K562 (cell line): Measurements from ENCODE around the gene CEP72.

Experiments used
- BCLAF1 ChIP-seq, 2 experiments: fragments of 450-650 bp in 1 of 2; IDR thresholded peaks; 2 replicates each; pipeline ENCODE4 v1.6.1; 2011 to 2017; ENCODE audit warnings: low read depth in 2 of 2, antibody characterized with exemption in 1 of 2, borderline replicate concordance in 1 of 2, low read length in 1 of 2, mild to moderate bottlenecking in 1 of 2, mixed read lengths in 1 of 2; ENCODE audit not compliant: control insufficient read depth in 1 of 2
- BHLHE40 ChIP-seq: IDR thresholded peaks from 2 replicates; pipeline ENCODE4 v1.6.1; 2011; ENCODE audit warnings: low read length, improper control_type of control experiment
- EHMT2 ChIP-seq: fragments of 450-650 bp; IDR thresholded peaks from 2 replicates; pipeline ENCODE4 v1.6.1; 2018; ENCODE audit warnings: antibody characterized with exemption
- FOXA3 ChIP-seq, 2 experiments: fragments of 450-650 bp in 1 of 2; sonication (generic) in 1 of 2; formaldehyde crosslinking; IDR thresholded peaks in 1 of 2; conservative IDR thresholded peaks in 1 of 2; 2 replicates each; pipeline versions ENCODE4 v1.4.0 to v1.8.0; 2020 to 2022; ENCODE audit warnings: mild to moderate bottlenecking in 2 of 2, missing genetic modification reagents in 1 of 2
- MAFF ChIP-seq: IDR thresholded peaks from 2 replicates; pipeline ENCODE4 v1.6.1; 2012; ENCODE audit warnings: low read length, improper control_type of control experiment
- NFIC ChIP-seq: fragments of 450-650 bp; IDR thresholded peaks from 2 replicates; pipeline ENCODE4 v1.6.1; 2017; ENCODE audit warnings: mild to moderate bottlenecking, inconsistent platforms
- TOE1 ChIP-seq, 2 experiments: fragments of 450-650 bp in 1 of 2; sonication (generic) in 1 of 2; formaldehyde crosslinking in 1 of 2; IDR thresholded peaks; 2 replicates each; pipeline versions ENCODE4 v1.7.1 to v1.8.0; 2016 to 2022; ENCODE audit warnings: borderline replicate concordance in 2 of 2, mild to moderate bottlenecking in 2 of 2, antibody characterized with exemption in 1 of 2, inconsistent platforms in 1 of 2, low read depth in 1 of 2, missing genetic modification reagents in 1 of 2, moderate library complexity in 1 of 2
- TF ChIP-seq, protein P1 (sequence below): sonication (generic); formaldehyde crosslinking; IDR thresholded peaks from 2 replicates; pipeline ENCODE4 v1.8.1; 2023; ENCODE audit warnings: mild to moderate bottlenecking, missing genetic modification reagents

DNA sequence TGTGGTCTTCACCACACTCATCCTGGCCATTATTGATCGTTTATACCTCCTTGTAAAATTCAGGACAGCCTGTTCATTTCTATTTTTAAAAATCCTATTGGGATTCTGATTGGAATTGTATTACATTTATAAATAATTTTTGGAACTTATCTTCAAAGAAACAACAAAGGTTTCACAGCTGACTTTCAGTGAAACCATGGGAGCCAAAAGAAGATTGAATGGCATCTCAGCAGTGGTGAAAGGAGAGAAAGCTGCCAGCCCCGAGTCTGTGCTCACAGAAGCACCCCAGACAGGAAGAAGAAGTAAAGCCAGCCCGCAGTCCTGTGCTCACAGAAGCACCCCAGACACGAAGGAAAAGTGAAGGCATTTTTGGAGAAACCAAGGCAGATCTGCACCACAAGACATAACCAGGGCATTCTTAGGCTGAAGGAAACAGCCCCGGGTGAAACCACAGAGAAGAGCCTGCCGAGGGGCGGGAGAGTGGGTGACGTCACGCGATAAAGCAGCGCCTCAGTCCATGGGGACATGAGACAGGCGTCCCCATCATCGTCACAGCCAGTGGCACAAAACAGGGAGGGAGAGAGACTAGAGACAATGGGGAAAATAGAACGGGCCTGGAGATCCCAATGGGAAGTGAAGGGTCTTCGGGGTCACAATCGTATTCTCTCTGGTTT, 45.4 kb upstream of the CEP72 start:
- no peak for TF ChIP-seq BHLHE40
- TF ChIP-seq FOXA3 (CRISPR knock-in tag; conservative IDR thresholded peaks at IDR 0.05 in 1 of 2, IDR thresholded peaks at IDR 0.05 in 1 of 2) = no peak
- no peak for TF ChIP-seq BCLAF1 (IDR thresholded peaks at IDR 0.05; ENCODE audit: borderline replicate concordance in 1 of 2, control insufficient read depth in 1 of 2, low read depth in 2 of 2, low read length in 1 of 2)
- TF ChIP-seq MAFF = no peak
- TF ChIP-seq TOE1 (IDR thresholded peaks at IDR 0.05; ENCODE audit: borderline replicate concordance) = no peak
- TF ChIP-seq TOE1 (CRISPR knock-in tag; IDR thresholded peaks at IDR 0.05; ENCODE audit: borderline replicate concordance, low read depth) = no peak
- TF ChIP-seq, protein P1, sequence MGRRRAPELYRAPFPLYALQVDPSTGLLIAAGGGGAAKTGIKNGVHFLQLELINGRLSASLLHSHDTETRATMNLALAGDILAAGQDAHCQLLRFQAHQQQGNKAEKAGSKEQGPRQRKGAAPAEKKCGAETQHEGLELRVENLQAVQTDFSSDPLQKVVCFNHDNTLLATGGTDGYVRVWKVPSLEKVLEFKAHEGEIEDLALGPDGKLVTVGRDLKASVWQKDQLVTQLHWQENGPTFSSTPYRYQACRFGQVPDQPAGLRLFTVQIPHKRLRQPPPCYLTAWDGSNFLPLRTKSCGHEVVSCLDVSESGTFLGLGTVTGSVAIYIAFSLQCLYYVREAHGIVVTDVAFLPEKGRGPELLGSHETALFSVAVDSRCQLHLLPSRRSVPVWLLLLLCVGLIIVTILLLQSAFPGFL (CRISPR knock-in tag) = no peak
- TF ChIP-seq NFIC = no peak
- no peak for TF ChIP-seq EHMT2
